Measurements from ENCODE around the gene DLGAP3. TPM values are rescaled to one million over a fixed set of nuclear protein-coding genes. Genes with fewer than 3 reads are reported as not detected.

DLGAP3 gene
- total RNA-seq, 4 donors from 2014 or later: 0.15 TPM; not detected in 3

DNA sequence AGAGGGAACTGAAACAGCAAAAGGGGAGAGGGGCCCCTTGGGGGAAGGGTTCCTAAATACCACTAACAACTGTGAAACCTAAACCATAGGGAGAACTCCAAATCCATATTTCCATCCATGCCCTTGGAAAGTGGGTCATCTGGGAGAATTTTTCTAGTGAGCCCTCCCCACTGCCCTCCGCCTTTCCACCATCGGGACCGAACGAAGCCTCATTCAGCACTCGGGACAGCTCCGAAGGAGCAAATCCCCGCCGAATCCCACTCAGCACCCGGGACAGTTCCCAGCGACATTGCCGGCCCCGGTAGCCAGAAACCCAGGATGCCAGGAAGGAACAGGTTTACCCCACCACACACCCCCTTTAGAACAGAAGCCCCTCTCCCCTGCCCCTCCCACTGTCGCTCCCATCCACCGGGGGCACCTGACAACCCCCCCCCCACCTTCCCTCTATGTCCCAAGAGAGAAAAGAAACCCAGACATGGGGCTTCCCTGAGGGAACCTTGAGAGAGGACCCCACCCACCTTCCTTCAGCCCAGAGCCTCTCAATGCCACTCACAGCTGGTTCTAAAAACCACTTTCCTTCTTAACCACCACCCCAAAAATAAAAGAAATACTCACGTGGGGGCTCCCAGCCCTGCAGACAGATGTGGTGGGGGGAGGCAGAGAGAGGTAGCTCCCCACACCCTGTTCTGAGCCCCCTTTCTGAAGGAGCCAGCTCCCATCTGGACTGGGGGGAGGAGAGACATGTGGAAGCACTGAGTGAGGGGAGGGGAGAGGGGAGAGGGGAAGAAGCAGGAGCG, 4.5 kb downstream of the DLGAP3 start:
- Histone ChIP-seq H3K27ac (no peak overlapping the region), H3K4me3 (no peak overlapping the region), H3K4me1 (peaks cover 0 to 7% of the 10 kb centered on the region in 2 donors), H3K9me3 (no peaks in the 10 kb centered on the region), H3K27me3 (peaks cover 44 to 63% (median 52%) of the 10 kb centered on the region in 3 donors), H3K36me3 (no peaks in the 10 kb centered on the region)
- in situ Hi-C loops (cut with MboI; ENCODE audit: low sequenced_read_pairs in 4 of 4): no loop called here
- intact Hi-C loops (cut with DNase I; ENCODE audit: low total_unique reads): no loop called here
- no peak for DNase-seq
- no peak for TF ChIP-seq POLR2A (IDR thresholded peaks at IDR 0.05)
- TF ChIP-seq, protein P1, sequence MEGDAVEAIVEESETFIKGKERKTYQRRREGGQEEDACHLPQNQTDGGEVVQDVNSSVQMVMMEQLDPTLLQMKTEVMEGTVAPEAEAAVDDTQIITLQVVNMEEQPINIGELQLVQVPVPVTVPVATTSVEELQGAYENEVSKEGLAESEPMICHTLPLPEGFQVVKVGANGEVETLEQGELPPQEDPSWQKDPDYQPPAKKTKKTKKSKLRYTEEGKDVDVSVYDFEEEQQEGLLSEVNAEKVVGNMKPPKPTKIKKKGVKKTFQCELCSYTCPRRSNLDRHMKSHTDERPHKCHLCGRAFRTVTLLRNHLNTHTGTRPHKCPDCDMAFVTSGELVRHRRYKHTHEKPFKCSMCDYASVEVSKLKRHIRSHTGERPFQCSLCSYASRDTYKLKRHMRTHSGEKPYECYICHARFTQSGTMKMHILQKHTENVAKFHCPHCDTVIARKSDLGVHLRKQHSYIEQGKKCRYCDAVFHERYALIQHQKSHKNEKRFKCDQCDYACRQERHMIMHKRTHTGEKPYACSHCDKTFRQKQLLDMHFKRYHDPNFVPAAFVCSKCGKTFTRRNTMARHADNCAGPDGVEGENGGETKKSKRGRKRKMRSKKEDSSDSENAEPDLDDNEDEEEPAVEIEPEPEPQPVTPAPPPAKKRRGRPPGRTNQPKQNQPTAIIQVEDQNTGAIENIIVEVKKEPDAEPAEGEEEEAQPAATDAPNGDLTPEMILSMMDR (IDR thresholded peaks at IDR 0.05 in 4 of 5, conservative IDR thresholded peaks at IDR 0.05 in 1 of 5): no peak
- ATAC-seq: no peak

- H3K9me3 ChIP-seq: no peaks in the 10 kb centered on the region
- no peaks in the 10 kb centered on the region for H3K36me3 ChIP-seq
- intact Hi-C loops (cut with DNase I; ENCODE audit: low total_unique reads): no loop called here
- in situ Hi-C loops (cut with MboI; ENCODE audit: low sequenced_read_pairs in 4 of 4): no loop called here
- no peak for TF ChIP-seq POLR2A (IDR thresholded peaks at IDR 0.05)
- TF ChIP-seq, protein P1 (IDR thresholded peaks at IDR 0.05 in 4 of 5, conservative IDR thresholded peaks at IDR 0.05 in 1 of 5): no peak
- DNase-seq (no peak), ATAC-seq (no peak)
- H3K4me1 ChIP-seq: no peaks in the 10 kb centered on the region
- H3K27me3 ChIP-seq: peaks cover 47 to 53% (median 48%) of the 10 kb centered on the region in 3 donors
- no peak overlapping the region for H3K27ac ChIP-seq
- H3K4me3 ChIP-seq: no peak overlapping the region
These were observed 6.0 kb downstream of the DLGAP3 start for GRCh38 chr1:34923490-34923889.

- in situ Hi-C loops (cut with MboI; ENCODE audit: low sequenced_read_pairs in 4 of 4): no loop called here
- no peak for DNase-seq
- intact Hi-C loops (cut with DNase I; ENCODE audit: low total_unique reads): no loop called here
- H3K9me3 ChIP-seq: no peaks in the 10 kb centered on the region
- H3K4me3 ChIP-seq: no peak overlapping the region
- no peaks in the 10 kb centered on the region for H3K4me1 ChIP-seq
- TF ChIP-seq POLR2A (IDR thresholded peaks at IDR 0.05): no peak
- TF ChIP-seq, protein P1 (IDR thresholded peaks at IDR 0.05 in 4 of 5, conservative IDR thresholded peaks at IDR 0.05 in 1 of 5): no peak
- no peak overlapping the region for H3K27ac ChIP-seq
- H3K27me3 ChIP-seq: peaks cover 17 to 26% (median 19%) of the 10 kb centered on the region in 3 donors
- H3K36me3 ChIP-seq: no peaks in the 10 kb centered on the region
- ATAC-seq: no peak
These were observed 10.4 kb downstream of the DLGAP3 start for GRCh38 chr1:34918977-34919561.

DNA sequence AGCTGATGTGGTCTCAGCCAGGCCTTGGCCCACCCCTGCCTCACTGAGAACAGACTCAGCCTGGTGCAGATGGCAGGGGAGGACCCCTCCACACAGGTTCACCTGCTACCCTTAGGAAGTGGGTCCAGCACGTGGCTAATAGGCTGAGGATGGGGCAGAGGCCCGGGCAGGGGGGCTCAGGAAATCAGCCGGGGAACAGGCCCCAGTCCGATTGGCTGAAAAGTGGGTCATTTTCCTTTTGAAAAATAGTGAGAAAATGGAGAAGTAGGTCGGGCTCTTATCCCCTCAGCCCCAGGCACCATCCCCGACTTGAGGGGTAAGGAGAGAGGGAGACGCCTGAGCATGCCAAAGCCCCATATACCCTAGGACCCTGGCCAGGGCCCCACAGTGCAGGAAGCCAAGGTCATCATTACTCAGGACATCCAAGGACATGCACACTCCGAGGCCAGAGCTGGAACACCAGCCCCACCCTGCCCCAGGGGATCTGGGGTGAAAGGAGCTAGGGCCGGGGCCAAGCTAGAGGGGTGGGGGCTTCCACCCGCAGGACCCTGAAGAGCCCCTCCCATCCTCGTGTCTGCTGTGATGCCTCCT, 11.0 kb downstream of the DLGAP3 start:
- intact Hi-C loops (cut with DNase I; ENCODE audit: low total_unique reads) (no loop called here), in situ Hi-C loops (cut with MboI; ENCODE audit: low sequenced_read_pairs in 4 of 4) (no loop called here)
- H3K9me3 ChIP-seq: no peaks in the 10 kb centered on the region
- TF ChIP-seq, protein P1 (IDR thresholded peaks at IDR 0.05 in 4 of 5, conservative IDR thresholded peaks at IDR 0.05 in 1 of 5): no peak
- no peak for TF ChIP-seq POLR2A (IDR thresholded peaks at IDR 0.05)
- peaks cover 17 to 23% (median 19%) of the 10 kb centered on the region in 3 donors for H3K27me3 ChIP-seq
- H3K27ac ChIP-seq: no peak overlapping the region
- H3K4me3 ChIP-seq: no peak overlapping the region
- no peaks in the 10 kb centered on the region for H3K36me3 ChIP-seq
- no peak for DNase-seq
- H3K4me1 ChIP-seq: no peaks in the 10 kb centered on the region
- no peak for ATAC-seq
